OCI-LY3 (cell line): Measurements from ENCODE around the gene TBC1D13.

Experiments
- EZH2phosphoT487 ChIP-seq: fragments of 200-600 bp; shearing (Covaris generic); IDR thresholded peaks from 2 replicates; pipeline ENCODE4 v1.6.1; 2018; ENCODE audit warnings: antibody characterized with exemption, mixed run types, low read depth
- TF ChIP-seq, protein P1 (sequence below): fragments of 200-600, 300-600 bp; sonication (generic); IDR thresholded peaks from 2 replicates; pipeline ENCODE4 v1.5.1; 2014; ENCODE audit warnings: antibody characterized with exemption, low read length, low read depth

DNA sequence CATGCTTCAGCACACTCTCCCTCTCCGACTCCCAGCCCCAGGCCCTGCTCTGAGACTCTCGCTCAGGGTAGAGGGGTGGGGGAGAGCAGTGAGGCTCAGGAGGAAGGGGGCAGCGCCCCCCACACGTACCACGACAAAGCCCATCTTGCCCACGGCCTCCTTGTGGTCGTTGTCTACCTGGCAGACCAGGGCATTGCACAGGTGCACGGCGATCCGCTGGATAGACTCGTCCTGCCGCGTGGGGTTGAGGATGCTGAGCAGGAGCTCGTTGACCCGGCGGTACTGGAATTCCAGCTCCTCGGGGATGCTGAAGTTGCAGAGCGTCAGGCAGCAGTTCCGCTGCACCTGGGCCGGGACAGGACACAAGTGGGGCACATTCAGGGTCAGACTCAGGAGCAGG, 44.7 kb upstream of the TBC1D13 start:
- TF ChIP-seq, protein P1, sequence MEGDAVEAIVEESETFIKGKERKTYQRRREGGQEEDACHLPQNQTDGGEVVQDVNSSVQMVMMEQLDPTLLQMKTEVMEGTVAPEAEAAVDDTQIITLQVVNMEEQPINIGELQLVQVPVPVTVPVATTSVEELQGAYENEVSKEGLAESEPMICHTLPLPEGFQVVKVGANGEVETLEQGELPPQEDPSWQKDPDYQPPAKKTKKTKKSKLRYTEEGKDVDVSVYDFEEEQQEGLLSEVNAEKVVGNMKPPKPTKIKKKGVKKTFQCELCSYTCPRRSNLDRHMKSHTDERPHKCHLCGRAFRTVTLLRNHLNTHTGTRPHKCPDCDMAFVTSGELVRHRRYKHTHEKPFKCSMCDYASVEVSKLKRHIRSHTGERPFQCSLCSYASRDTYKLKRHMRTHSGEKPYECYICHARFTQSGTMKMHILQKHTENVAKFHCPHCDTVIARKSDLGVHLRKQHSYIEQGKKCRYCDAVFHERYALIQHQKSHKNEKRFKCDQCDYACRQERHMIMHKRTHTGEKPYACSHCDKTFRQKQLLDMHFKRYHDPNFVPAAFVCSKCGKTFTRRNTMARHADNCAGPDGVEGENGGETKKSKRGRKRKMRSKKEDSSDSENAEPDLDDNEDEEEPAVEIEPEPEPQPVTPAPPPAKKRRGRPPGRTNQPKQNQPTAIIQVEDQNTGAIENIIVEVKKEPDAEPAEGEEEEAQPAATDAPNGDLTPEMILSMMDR = no peak
- TF ChIP-seq EZH2phosphoT487 = no peak
